Measurements from ENCODE around the gene SPEF1. TPM values are rescaled to one million over a fixed set of nuclear protein-coding genes. Genes with fewer than 3 reads are reported as not detected.

Gene SPEF1, protein sequence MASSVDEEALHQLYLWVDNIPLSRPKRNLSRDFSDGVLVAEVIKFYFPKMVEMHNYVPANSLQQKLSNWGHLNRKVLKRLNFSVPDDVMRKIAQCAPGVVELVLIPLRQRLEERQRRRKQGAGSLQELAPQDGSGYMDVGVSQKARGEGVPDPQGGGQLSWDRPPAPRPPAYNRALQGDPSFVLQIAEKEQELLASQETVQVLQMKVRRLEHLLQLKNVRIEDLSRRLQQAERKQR
- total RNA-seq, result 0.22 TPM in 1 of 2 replicates, not detected in the other

GRCh38 chr20:3781153-3781910, at the start of gene SPEF1:
TSS of gene SPEF1 (minus strand) at chr20:3781448. CDS start at chr20:3781287, 161 bp downstream.

GRCh38 chr20:3820048-3820900, 39.0 kb upstream of the SPEF1 start, which contains the start of gene AP5S1:
TSS of gene AP5S1 (plus strand) at chr20:3820547. CDS start at chr20:3822118, 1,571 bp downstream.

DNA sequence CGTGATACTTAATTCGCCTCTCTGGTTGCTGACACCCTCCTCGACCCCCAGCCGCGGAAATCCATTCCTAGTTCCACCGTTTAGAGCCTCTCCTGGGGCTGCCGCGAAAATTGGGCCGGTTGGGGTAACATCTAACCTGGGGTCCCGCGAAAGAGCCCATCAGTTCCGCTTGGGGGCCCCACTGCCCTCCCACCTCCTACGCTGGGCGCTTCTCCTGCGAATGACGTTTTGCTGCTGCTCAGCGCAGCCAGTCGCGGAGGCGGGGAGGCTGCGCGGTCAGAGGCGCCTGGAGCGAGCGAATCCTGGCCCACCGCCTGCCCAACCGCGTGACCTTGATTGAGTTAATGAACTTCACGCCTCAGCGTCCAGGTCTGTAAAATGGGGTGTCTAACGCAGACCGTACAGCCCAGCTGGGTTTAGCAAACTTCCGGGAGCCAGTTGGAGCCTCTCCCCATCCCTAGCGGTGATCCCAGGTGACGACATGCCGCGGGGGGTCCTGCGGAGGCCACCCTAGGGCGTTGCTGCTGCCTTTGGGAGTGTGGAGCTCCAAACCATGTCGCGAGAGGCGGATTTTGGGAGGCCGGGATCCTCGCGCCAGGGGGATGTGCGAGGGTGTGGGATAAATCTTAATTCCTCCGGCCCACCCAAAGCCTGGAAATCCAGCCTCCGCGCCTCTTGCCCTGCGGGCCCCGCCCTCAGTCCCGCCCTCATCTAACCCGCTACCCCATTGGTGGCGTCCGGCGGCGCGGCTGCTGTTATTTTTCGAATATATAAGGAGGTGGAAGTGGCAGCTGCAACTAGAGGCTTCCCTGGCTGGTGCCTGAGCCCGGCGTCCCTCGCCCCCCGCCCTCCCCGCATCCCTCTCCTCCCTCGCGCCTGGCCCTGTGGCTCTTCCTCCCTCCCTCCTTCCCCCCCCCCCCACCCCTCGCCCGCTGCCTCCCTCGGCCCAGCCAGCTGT, 14.5 kb upstream of the SPEF1 start, which contains the start of gene CDC25B:
TSS of gene CDC25B (plus strand) at position 800 of the 958 bp plus-strand sequence. CDS start 222 bp downstream, outside the sequence.

DNA sequence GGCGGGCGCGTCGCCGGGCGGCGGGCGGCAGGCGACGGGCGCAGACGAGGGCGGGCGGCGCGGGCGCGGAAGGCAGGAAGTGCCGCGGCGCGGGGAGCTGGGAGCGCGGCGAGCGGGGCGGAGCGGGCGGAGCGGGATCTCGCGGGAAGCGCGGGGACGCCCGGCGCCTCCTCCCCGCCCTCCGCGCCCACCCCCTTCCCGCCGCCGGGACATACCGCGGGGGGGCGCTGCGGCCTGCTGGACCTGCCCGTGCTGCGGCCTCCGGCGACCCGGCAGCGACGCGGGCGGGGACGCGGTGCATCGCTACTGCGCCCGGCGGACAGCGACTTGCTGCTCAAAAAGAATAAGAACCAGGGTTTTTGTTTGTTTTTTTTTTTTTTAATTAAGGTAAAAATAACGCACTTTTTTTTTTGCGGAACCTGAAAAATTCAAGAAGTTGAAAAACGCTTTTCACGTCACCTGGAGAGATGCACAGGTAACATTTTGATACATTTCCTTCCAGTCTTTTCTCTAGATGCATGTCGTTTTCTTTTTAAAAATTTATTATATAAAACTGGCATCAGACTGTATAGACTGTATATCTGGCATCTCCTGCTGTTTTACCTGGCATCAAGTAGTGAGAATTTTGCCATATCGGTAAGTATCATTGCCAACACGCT, 5.5 kb upstream of the SPEF1 start, which contains the start of gene CENPB:
TSS of gene CENPB (minus strand) at position 76 of the 659 bp plus-strand sequence. CDS start 257 bp downstream, outside the sequence.

GRCh38 chr20:3767427-3768341, 13.6 kb downstream of the SPEF1 start, which contains the start of gene ADISSP:
TSS of gene ADISSP (minus strand) at chr20:3767753. CDS start at chr20:3760100, 7,653 bp downstream.

DNA sequence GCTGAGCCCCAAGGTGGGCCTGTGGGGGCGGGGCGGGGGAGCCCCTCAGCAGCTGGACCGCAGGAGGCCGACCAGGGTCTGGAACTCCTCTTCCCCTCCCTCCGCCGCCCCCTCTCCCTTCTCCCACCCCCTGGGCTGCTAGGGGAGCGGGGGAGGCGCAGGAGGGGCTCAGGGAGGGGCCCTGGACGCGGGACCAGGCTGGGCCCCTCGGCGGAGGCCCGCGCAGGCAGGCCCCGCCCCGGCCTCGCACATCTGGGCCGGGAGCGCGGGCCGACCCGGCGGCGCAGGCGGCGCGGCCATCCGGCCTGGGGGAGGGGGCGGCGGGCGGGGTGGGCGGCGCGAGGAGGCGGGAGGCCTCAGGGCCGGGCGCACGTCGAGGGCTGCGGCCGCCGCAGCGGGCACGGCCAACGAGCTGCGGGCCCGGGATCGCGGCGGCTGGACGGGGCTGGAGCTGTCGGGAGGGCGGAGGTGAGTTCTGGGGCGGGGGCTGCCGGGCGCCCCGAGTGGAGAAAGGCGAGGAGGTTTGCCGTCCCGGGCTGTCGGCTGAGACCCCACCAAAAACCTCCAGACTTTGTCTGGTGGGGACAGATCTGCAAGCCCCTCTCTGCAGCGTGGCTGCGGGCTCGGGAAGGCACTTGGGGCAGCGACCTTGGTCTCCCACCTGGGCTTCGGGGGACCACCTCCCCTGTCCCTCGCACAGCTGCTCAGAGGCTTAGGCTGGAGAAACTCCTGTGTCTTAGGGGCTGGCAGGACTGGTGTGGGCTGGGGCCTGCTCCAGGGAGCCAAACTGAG, 48.7 kb downstream of the SPEF1 start, which contains the start of gene HSPA12B:
TSS of gene HSPA12B (plus strand) at position 359 of the 792 bp plus-strand sequence. CDS start 5,990 bp downstream, outside the sequence.

Other genes with a start within 250 kb of the SPEF1 start
- not detected in 2 replicates for gene GFRA4, start 118.0 kb downstream of the SPEF1 start, total RNA-seq
- 3.1 TPM in 2 replicates for gene ADAM33, start 99.4 kb downstream of the SPEF1 start, total RNA-seq
- gene SIGLEC1, start 68.8 kb downstream of the SPEF1 start, total RNA-seq, result not detected in 2 replicates
- gene HSPA12B, start 48.8 kb downstream of the SPEF1 start, total RNA-seq, result under 0.01 and 0.22 TPM in 2 replicates
- gene ADISSP, start 13.7 kb downstream of the SPEF1 start, total RNA-seq, result 13.3 and 26.8 TPM in 2 replicates
- 80.5 and 93.8 TPM in 2 replicates for gene CENPB, start 5.3 kb upstream of the SPEF1 start, total RNA-seq
- 32.4 and 42.0 TPM in 2 replicates for gene CDC25B, start 14.9 kb upstream of the SPEF1 start, total RNA-seq
- 25.9 and 37.3 TPM in 2 replicates for gene AP5S1, start 39.1 kb upstream of the SPEF1 start, total RNA-seq
- 29.1 and 40.3 TPM in 2 replicates for gene MAVS, start 65.4 kb upstream of the SPEF1 start, total RNA-seq
- gene PANK2, start 107.9 kb upstream of the SPEF1 start, total RNA-seq, result 45.9 and 46.7 TPM in 2 replicates
- 6.7 and 9.1 TPM in 2 replicates for gene RNF24, start 234.1 kb upstream of the SPEF1 start, total RNA-seq